HFFc6 (cell line): ENCODE measurements around the gene GDF2. TPM values are rescaled to one million over a fixed set of nuclear protein-coding genes. Genes with fewer than 3 reads are reported as not detected.

Source experiments
- DNase-seq: peaks from one replicate; pipeline ENCODE4 v3.0.0-alpha.2; 2018
- H3K27ac Mint-ChIP-seq: 2 replicates; pipeline ENCODE4 v1.8.0; 2020; ENCODE audit warnings: mild to moderate bottlenecking, mixed read lengths
- H3K27me3 Mint-ChIP-seq: 2 replicates; pipeline ENCODE4 v1.8.0; 2021; ENCODE audit warnings: mild to moderate bottlenecking, moderate library complexity, mixed read lengths; ENCODE audit not compliant: insufficient read depth
- H3K36me3 Mint-ChIP-seq: 2 replicates; pipeline ENCODE4 v1.8.0; 2021; ENCODE audit warnings: low read depth, mixed read lengths
- H3K4me1 Mint-ChIP-seq: 2 replicates; pipeline ENCODE4 v1.8.0; 2020; ENCODE audit warnings: low read depth, mixed read lengths
- H3K4me3 Mint-ChIP-seq: 2 replicates; pipeline ENCODE4 v1.8.0; 2020; ENCODE audit warnings: mild to moderate bottlenecking, moderate library complexity, mixed read lengths
- H3K9me3 Mint-ChIP-seq: 2 replicates; pipeline ENCODE4 v1.8.0; 2020; ENCODE audit warnings: mild to moderate bottlenecking, mixed read lengths
- total RNA-seq, 6 experiments: library from RNA; stranded (reverse); fragmentation: NEBNext Ultra II Directional; extraction: Animal tissue kit (Norgen Biotek cat#: 25700); gene quantifications; 2 replicates in 1 of 6; 3 replicates in 5 of 6; pipeline ENCODE4 v1.2.3, GENCODE V29; 2021
- TF ChIP-seq, protein P1 (sequence below): fragments of 200-600 bp; sonication (generic); IDR thresholded peaks from 2 replicates; pipeline ENCODE4 v1.5.0; 2021; ENCODE audit warnings: antibody characterized with exemption, mild to moderate bottlenecking

Gene GDF2
- total RNA-seq, 6 experiments from 2014 or later, result not detected

DNA sequence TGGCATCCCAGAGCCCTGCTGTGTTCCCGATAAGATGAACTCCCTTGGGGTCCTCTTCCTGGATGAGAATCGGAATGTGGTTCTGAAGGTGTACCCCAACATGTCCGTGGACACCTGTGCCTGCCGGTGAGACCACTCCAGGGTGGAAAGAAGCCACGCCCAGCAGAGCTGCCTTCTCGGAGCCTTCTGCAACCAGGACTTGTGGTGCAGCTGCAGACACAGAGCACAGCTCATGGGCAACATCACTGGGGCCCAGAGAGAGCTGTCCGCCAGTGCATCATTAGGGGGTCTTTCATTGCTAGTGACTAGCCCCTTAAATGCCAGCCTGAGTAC lies 9.6 kb upstream of the GDF2 start:
- no peak overlapping the region for H3K4me3 Mint-ChIP-seq
- no peaks in the 10 kb centered on the region for H3K4me1 Mint-ChIP-seq
- no peaks in the 10 kb centered on the region for H3K36me3 Mint-ChIP-seq
- TF ChIP-seq, protein P1, sequence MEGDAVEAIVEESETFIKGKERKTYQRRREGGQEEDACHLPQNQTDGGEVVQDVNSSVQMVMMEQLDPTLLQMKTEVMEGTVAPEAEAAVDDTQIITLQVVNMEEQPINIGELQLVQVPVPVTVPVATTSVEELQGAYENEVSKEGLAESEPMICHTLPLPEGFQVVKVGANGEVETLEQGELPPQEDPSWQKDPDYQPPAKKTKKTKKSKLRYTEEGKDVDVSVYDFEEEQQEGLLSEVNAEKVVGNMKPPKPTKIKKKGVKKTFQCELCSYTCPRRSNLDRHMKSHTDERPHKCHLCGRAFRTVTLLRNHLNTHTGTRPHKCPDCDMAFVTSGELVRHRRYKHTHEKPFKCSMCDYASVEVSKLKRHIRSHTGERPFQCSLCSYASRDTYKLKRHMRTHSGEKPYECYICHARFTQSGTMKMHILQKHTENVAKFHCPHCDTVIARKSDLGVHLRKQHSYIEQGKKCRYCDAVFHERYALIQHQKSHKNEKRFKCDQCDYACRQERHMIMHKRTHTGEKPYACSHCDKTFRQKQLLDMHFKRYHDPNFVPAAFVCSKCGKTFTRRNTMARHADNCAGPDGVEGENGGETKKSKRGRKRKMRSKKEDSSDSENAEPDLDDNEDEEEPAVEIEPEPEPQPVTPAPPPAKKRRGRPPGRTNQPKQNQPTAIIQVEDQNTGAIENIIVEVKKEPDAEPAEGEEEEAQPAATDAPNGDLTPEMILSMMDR, result no peak
- peaks cover 24% of the 10 kb centered on the region for H3K27me3 Mint-ChIP-seq
- no peak overlapping the region for H3K27ac Mint-ChIP-seq
- H3K9me3 Mint-ChIP-seq, result no peaks in the 10 kb centered on the region
- DNase-seq, result no peak

DNA sequence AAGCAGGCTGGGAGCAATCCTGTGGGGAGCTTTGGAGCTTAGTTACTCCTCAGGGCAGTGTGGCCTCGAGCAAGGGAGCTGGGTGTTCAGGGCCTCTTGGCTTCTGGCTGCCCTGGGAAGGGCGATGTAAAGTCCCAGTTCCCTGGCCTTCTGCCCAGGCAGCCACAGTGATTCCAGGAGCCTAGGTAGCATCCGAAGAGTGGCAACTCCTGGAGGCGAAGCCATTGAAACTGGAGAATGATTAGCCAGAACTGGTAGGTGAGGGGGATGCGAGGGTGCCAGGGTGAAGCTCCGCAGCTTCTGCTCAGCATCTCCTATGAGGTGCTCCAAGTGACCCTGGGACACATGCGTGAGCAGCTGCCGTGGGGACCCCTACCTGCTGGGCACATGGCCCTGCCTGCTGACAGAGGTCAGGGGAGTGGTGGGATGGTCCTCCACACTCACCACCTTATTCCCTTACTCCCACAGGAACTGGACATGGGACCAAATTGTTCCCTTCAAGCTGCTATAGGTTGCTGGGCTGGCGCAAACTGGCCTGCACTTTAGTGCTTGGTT lies 7.8 kb upstream of the GDF2 start:
- TF ChIP-seq, protein P1, result no peak
- H3K4me3 Mint-ChIP-seq, result no peak overlapping the region
- no peaks in the 10 kb centered on the region for H3K4me1 Mint-ChIP-seq
- H3K36me3 Mint-ChIP-seq, result no peaks in the 10 kb centered on the region
- no peak for DNase-seq
- H3K27ac Mint-ChIP-seq, result no peak overlapping the region
- no peaks in the 10 kb centered on the region for H3K9me3 Mint-ChIP-seq
- peaks cover 24% of the 10 kb centered on the region for H3K27me3 Mint-ChIP-seq

DNA sequence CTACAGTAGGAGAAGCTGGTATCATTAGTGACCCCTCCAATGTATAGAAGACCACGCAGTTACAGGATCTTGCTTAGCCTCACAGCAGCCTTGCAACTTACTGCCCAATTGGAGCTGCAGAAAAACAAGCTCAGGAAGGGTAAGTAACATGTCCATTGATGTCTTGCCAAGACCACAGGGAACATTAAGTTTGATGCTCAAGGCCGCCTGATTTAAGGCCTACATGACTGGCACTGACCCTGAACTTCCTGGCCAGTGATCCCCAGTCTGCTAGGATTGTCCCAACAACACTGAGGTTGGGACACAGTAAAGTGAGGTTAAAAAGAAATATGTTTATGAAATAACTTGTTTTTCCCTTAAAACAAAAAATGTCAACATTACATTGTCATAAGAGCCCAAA lies 6.8 kb upstream of the GDF2 start:
- H3K36me3 Mint-ChIP-seq, result no peaks in the 10 kb centered on the region
- H3K4me1 Mint-ChIP-seq, result no peaks in the 10 kb centered on the region

DNA sequence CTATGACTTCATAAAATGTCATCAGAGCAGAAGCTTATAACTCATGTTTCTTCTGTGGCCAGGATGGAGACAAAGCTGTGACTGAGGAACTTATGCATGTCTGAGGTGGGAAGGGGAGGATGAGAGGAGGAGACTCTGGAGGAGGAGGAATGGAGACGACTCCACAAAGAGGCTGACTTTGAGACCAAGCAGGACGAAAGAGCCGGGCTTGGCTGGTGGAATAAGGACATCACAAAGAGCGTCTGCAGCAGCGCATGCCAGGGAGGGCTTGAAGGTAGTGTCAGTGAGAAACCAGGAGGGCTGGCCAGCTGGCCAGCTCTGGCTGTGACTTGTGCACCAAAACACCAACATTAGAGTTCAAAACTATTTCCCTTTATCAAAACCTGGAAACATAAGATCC lies 6.1 kb upstream of the GDF2 start:
- no peaks in the 10 kb centered on the region for H3K9me3 Mint-ChIP-seq
- H3K4me3 Mint-ChIP-seq, result no peak overlapping the region
- TF ChIP-seq, protein P1, result no peak
- peaks cover 34% of the 10 kb centered on the region for H3K27me3 Mint-ChIP-seq
- H3K36me3 Mint-ChIP-seq, result no peaks in the 10 kb centered on the region
- no peak for DNase-seq
- no peaks in the 10 kb centered on the region for H3K4me1 Mint-ChIP-seq
- H3K27ac Mint-ChIP-seq, result no peak overlapping the region

More for the DNA sequence above, 6.8 kb upstream of the GDF2 start:
- Mint-ChIP-seq H3K9me3 (no peaks in the 10 kb centered on the region), H3K4me3 (no peak overlapping the region), H3K27ac (no peak overlapping the region), H3K27me3 (peaks cover 29% of the 10 kb centered on the region)
- no peak for DNase-seq
- TF ChIP-seq, protein P1, result no peak

DNA sequence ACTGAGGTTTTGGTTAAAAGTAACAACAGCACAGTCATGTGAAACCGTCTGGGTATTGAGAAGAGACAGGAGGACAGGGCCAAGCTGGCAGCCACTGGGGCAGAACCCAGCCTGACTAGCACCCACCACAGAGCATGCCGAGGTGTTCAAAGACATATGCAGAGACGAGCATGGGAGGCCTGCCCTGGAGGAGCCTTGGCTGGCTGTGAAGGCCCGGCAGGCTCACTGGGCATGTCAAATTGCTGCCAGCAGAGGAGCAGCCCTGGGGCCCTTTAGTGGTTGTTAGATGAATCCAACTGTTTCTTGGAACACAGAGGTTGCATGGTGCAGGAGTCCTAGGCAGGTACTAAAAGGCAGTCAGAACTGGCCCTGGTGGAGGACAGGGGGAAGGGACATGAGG lies 5.0 kb upstream of the GDF2 start:
- H3K4me1 Mint-ChIP-seq, result no peaks in the 10 kb centered on the region
- no peak overlapping the region for H3K27ac Mint-ChIP-seq
- no peak for DNase-seq
- TF ChIP-seq, protein P1, result no peak
- no peaks in the 10 kb centered on the region for H3K36me3 Mint-ChIP-seq
- peaks cover 39% of the 10 kb centered on the region for H3K27me3 Mint-ChIP-seq
- H3K9me3 Mint-ChIP-seq, result no peaks in the 10 kb centered on the region
- no peak overlapping the region for H3K4me3 Mint-ChIP-seq

DNA sequence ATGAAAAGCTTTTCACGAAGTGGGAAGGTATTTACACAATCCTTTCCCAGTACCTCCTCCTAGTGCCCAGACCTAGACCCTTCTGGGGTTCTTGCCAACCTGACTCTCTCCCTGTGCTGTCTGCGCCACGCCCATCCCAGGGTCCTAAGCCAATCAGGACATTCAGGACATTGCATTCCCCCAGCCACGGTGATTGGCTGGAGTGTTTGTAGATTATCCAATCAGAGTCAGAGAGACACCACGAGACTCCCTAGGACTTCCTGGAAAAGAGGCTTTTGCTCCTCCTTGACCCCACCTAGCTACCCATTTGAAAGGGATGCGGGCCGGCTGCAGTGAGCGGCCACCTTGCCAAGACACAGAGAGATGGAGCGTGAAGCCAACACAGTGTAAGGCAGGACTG lies 3.5 kb upstream of the GDF2 start:
- no peak for DNase-seq
- no peak overlapping the region for H3K27ac Mint-ChIP-seq
- no peaks in the 10 kb centered on the region for H3K4me1 Mint-ChIP-seq

More for the DNA sequence above, 3.5 kb upstream of the GDF2 start:
- Mint-ChIP-seq H3K9me3 (no peaks in the 10 kb centered on the region), H3K4me3 (no peak overlapping the region), H3K27me3 (peaks cover 37% of the 10 kb centered on the region), H3K36me3 (no peaks in the 10 kb centered on the region)
- TF ChIP-seq, protein P1, result no peak
